ENCODE results near the gene PDE10A.
"Not testable (repeated sequence)": the region's sequence is repeated elsewhere in the genome, so short reads cannot be mapped to it uniquely, and the experiment has no call there.

Gene PDE10A

DNA sequence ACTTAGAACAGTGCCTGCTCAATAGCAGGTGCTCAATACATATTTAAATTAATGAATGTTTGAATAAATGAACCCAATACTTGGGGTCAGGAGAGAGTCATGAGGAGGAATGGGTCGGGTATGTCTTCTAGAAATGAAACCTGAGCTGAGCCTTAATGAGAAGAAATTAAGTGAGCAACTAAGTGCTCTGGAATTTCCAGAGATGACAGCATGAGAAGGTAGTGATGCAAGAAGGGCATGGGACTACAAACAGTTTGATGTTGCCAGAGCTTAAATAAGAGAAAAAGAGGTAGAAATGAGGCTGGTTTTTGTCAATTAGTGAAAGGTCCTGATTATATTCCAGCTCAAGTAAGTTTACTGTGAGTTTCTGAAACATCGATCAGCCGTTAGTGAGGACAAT lies 82.9 kb downstream of the PDE10A start:
- no peak for DNase-seq

DNA sequence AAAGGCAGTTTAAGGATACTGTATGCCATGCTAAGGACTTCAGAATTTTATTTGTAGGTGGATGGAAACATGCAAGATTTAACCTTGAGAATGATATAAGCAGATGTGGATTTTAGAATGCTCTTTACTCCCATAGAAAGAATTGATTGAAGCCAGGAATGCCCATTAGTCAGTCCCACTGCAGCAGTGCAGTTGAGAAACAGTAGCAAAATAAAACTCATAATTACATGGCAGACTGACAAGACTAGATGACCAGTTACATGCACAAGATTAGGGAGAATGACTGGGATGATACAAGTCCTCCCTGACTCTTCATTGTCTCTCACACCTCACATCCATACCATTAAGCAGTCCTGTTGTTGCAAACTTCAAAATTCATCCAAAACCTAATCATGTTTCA lies 83.9 kb downstream of the PDE10A start:
- DNase-seq = no peak

DNA sequence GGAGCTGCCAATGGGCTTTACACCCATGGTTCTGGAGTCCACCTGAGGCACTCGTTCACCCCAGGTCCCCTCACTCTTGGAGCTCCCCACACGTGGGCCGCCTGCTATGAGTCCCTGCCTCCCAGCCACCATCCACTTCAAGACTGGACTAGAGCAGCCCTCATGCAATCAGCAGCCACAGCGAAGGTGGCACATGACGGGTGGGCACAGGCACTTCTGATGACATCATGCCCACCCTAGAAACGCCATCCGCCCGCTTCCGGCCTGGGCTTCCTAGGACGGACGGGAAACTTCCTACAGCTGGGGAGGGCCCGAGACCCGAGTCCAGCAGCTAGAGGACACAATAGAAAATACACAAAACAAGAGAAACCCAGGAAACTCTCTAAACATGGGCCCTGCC lies 85.5 kb downstream of the PDE10A start:
- DNase-seq = no peak

DNA sequence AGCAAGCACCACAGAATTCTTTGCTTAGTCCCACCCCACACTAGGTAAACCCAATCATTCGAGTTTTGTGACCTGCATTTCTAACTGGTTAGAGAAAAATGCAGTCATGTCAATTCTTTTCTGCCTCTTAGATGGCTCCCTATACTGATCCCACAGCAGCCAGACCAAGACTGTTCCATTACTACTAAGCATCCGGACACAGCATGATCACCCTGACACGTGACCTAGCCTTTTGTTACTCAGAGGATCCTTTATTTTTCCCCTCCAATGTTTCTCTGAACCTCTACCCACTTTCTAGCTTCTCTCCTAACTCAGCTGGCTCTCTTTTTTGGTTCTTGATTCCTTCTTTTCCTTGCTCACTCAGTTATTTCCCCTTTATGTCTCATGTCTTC lies 87.9 kb downstream of the PDE10A start:
- DNase-seq = no peak

DNA sequence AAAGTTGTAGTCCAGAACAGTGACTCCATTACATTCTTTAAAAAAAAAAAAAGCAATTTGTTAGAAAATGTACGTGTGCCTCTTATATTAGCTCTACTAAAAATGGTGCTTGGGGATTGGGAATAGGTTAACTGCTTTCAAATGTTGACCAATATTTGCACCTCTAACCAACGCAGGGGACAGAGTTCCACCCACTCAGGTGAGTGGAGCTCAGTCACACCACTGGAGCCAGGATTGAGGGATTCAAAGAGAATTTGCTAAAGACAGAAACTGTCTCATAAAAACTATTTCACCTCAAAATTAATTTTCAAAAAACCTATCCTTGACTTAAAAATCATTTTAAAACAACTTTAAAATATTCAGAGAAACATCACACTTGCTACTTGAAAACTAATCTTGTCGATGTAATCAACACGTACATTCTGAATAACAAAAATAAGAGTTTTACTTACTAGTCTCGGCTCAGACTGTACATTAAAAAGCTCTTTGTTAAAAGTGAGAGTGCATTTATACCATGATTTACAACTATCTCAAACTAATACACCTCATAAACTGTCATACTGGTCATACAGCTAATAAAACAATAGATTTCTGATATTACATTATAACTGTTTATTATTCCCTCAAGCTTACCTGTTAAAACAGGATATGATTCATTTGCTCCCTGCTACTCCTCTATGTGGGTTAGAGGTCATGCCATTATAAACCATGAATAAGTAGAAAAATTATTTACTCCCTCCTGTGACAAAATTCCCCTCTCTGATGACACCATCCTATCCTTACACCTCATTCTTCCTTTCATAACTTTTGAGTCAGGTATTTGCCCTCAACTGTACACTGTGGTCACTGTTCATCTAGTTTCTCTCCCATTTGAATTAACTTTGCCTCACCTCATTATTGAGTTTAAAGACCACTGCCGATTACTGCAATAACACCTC lies 88.6 kb downstream of the PDE10A start:
- DNase-seq = no peak

DNA sequence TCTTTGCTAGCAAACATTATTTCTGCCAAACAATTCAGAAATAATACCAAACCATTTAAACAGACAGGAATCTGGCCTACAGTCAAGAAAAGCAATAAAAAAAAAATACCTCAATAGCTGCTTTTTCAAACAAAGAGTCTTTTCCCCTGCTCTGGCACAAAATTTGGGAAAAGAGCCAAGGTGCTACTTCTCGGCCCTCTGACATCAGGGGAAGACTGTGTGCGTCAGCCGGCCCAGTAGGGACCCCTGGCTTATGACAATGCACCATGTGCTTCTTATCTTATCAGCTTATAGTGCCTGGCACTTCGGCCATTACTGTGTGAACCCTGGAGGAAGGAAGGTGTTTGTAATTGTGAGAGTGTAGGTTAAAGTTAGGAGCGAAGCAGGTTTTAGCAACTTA lies 89.4 kb downstream of the PDE10A start:
- DNase-seq = no peak

DNA sequence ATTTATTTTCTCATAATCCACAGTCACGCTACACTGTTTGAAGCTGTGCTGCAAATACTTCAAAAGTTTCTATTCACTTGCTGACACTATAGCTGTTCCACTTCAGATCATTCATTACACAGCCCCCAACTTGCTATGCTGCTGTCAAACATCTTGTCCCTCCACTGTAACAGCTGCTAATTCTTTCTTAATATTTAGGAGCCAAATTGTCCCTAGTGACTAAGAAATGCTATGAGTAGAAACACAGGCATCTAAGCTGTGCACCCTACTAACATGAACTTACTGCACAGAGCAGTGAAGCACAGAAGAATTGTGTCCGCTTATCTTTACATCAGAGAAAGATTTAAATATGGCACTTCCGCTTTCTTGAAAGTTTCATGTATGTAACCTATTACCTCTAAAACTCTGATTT lies 91.3 kb downstream of the PDE10A start:
- DNase-seq = no peak

DNA sequence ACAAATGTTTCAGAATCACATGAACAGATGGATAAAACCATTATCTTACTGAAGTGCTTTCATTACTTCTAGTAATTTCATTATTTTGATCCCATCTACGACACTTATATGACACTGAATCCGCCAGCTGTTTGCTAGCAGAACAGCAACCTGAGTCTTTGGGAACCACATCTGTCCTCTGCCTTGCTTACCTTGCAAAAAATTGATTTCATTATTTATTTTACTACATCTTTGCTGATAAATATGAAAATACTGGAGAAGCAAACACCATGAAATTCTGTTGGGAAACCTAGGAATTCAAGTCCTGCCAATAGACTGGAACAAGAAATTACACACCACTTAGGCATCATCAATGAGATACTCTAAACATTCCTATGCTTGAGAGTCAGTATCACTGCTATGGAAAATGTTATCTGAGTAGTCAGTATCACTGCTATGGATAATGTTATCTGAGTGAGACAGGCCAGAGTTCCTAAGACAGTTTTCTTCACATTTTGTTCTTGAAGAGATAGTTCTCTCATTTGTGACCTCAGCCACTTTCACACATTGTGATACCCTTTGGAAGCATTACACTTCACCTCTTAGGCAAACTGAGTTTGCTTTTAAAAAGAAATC lies 91.9 kb downstream of the PDE10A start:
- DNase-seq = no peak

DNA sequence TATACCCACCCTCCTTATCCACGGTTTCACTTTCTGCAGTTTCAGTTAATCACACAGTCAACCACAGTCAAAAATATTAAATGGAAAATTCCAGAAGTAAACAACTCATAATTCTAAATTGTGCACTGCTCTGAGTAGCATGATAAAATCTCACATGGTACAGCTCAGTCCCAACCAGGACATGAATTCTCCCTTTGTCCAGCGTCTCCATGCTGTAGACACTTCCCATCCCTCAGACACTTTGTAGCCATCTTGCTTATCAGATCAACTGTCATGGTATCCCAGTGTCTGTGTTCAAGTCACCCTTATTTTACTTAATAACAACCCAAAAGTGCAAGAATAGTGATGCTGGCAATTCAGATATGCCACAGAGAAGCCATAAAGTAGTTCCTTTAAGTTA lies 94.7 kb downstream of the PDE10A start:
- no peak for DNase-seq

DNA sequence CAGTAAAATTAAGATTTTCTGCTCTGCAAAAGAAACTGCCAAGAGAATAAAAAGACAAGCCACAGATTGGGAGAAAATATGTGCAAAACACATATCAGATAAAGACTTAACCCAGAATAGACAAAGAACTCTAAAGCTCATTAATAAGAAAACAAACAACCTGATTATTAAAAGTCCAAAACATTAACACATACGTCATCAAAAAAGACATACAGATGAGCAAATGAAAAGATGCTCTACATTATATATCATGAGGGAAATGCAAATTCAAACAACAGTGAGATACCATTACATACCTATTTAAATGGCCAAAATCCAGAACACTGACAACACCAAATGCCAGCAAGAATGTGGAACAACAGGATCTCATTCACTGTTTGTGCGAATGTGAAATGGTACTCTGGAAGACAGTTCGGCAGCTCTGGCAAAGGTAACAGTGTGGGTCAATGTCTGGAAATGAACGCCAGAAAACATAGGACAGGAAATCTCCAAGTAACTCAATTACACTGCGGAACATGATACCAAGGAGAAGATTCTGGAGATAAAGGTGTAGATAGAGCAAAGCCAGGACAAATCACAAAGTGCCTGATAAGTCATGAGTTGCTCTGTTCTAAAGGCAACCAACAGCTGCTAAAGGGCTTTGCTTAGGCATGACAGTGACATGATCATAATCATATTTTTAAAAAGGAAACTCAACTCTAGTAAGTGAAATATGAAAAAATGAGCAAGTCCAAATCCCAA lies 96.8 kb downstream of the PDE10A start:
- no peak for DNase-seq

DNA sequence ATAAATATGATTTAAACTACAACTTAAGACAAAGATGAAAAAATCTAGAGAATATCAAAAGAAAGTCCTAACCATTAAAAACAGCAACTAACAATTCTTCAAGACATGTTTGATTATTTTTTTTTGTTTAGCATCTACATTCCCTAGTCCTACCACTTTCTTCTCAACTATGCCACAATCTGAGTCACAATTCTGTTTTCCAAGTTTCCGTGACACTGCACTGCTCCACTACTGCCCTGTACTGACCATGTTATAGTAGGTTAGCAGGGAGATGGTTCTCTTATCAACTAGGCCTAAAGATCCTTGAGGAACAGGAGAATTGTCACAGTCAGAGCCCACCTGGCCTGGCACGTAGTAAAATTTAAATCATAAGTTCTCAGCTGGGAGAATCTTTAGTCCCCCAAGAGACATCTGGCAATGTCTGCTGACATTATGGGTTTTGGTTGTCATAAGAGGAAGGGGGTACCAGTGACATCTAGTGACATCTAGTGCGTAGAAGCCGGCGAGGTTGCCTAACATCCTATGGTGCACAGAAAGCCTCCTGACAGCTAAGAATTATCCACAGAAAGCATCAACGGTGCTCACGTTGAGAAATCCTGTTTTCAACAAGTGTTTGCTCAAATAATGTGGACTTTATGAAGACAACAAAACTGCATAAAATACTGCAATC lies 100.5 kb downstream of the PDE10A start:
- no peak for DNase-seq

DNA sequence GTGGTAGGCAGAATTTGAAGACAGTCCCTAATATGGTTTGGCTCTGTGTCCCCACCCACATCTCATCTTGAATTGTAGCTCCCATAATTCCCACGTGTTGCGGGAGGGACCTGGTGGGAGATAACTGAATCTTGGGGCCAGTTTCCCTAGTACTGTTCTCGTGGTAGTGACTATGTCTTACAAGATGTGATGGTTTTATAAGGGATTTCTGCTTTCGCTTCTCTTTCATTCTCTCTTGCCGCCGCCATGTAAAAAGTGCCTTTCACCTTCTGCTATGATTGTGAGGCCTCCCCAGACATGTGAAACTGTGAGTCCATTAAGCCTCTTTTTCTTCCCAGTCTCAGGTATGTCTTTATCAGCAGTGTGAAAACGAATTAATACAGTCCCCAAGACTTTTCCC lies 103.4 kb downstream of the PDE10A start:
- DNase-seq = no peak

DNA sequence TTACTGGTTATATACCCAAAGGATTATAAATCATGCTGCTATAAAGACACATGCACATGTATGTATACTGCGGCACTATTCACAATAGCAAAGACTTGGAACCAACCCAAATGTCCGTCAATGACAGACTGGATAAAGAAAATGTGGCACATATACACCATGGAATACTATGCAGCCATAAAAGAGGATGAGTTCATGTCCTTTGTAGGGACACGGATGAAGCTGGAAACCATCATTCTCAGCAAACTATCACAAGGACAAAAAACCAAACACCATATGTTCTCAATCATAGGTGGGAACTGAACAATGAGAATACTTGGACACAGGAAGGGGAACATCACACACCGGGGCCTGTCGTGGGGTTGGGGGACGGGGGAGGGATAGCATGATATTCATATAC lies 104.9 kb downstream of the PDE10A start:
- not testable (repeated sequence) for DNase-seq

DNA sequence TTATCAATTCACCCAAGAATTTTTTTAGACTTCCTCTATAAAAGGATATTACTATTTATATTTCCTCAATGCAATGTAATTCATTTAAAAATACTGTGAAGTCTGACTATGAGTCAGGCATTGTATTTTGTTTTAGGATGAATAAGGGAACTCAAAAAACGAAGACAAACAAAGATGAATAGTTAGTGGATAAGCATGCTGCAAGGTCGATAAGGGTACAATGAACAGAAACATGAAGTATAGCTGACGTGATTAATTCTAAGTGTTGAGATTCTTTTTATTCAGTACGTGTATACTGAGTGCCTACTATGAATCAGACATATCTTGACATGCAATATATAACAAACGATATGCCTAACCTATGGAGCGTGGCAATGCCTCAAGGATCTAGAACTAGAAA lies 105.4 kb downstream of the PDE10A start:
- DNase-seq = no peak

DNA sequence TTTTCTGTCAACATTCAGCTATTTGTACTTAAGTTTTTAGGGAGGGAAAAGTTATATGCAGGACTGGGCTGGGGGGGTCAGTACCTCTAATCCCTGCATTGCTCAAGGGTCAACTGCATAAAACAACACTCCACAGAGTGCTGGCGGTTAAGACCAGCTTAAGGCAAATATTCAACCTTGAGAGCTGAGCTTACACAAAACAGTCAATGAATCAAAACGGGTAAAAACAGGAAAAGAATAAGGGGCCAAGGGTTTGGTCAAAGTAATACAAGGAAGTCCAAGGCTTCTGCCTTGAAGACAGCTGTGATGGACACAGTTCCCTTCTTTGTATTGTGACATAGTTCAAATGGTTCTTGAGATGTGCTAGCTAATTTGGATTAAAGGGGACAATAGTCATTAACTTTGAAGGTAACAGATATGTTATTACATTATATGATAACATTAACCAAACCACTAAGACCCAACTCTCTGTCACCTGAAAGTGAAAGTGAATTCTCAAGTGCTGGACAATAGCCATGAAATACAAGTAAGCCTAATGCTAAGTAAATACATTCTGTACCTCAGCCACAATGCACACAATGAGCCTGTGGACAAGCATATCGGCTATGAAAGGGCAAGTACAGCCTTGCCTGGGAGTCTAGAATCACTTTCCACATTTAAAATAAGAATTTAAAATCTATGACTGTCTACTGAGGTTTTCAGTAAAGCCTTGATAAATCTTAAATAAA lies 106.8 kb downstream of the PDE10A start:
- DNase-seq = no peak

DNA sequence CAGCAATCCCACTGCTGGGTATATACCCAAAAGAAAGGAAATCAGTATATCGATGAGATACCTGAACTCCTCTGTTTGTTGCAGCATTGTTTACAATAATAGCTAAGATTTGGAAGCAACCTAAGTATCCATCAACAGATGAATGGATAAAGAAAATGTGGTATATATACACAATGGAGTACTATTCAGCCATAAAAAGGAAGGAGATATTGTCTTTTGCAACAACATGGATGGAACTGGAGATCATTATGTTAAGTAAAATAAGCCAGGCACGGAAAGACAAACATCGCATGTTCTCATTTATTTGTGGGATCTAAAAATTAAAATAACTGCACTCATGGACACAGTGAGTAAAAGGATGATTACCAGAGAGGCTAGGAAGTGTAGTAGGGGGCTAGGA lies 108.4 kb downstream of the PDE10A start:
- DNase-seq = not testable (repeated sequence)

DNA sequence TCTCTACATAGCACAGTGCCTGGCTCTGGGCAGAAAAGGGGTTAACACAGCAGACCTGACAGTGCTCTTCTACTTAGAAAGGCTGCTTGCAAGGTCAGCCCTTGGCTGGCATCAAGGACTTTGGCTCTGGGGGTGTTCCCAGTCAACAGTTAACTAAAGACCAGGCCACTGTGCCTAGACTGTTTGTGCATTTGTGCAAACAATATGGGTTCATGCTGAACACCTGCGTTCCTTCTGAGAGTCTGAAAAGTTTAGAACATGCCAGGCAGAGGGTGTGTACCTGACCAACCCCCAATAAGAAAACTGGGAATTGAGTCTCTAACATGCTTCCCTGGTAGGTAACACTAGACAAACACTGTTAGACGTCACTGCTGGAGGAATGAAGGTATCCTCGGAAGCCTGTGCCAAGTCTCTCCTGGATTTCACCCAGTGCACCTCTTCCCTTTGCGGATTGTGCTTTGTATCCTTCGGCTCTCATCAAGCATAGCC lies 110.7 kb downstream of the PDE10A start:
- no peak for DNase-seq

DNA sequence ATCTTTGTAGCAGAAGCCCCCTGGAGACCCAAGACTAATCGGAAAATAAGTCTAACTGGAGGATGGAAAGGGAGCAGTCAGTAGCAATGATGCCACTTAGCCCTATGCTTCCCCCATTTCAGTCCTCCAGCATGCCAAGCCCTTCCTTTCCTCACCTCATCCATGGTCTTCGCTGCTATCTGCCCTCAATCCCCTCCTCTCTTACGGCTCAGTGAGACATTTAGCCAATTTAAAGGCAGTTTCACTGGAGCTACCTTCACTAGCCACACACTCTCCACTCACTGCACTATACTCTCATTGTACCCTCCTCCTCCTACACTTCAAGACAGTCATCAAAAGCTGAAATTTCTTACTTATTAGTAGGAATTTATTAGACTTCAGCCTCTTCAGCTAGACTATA lies 111.2 kb downstream of the PDE10A start:
- no peak for DNase-seq

DNA sequence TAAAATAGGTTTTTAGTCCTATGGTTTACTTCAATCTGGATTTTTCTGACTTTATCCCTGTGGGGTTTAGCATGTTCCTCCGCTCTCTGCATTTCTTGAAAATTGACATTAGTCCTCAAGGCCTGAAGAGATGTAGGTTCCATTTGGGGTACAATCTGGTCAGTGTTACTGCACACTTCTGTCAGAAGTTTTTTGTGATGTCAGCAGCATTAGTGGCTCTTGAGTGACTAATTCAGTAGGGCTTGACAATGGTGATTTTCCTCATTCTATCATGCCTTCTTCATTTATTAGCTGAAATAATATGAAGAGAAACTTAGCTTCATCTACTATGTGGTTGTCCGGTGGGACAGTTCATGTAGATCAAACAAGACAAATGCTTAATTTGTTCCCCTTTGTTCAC lies 114.6 kb downstream of the PDE10A start:
- no peak for DNase-seq

DNA sequence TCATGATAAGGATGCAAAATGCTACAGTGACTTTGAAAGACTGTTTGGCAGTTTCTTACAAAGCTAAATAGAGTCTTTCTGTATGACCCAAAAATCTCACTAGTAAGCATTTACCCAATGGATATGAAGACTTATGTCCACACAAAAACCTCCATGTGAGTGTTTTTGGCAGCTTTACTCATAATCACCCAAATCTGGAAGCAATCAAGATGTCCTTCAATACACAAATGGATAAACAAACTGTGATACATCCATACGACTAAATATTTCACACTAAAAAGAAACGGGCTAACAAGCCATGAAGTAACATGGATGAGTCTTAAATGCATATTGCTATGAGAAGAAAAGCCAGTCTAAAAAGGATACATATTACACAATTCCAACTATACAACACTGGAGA lies 117.2 kb downstream of the PDE10A start:
- DNase-seq = no peak

DNA sequence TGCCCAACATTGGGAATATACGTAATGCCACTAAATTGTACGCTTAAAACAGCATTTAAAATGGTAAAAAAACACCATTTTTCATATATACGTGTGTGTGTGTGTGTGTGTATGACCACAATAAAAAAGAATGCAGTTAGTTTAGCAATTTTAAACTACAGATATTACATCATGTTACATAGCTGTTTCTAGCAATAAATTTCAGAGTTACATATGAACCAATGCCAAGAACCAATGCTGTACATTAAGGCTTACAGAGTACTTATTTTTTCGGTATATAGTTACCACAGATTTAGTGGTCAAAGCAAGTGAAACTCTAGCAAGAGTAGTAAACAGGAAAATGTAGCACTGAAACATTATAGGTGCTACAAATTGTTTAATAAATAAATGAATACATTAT lies 119.3 kb downstream of the PDE10A start:
- no peak for DNase-seq

DNA sequence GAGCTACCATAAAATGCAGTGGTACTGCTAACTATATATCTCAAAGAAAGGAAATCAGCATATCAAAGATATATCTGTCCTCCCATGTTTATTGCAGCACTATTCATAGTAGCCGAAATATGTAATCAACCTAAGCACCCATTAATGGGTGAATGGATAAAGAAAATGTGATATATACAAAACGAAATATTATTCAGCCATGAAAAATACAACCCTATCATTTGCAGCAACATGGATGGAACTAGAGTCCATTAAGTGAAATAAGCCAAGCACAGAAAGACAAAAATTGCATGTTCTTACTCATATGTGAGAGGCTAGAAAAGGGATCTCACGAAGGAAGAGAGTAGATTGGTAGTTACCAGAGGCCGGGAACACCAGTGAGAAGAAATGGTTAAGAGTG lies 126.1 kb downstream of the PDE10A start:
- no peak for DNase-seq
